Measurements from ENCODE around the gene ZNHIT6.

- TF ChIP-seq CTCF (IDR thresholded peaks at IDR 0.05; ENCODE audit: low read length), result peak; percentile 21; the same call in 1 of the 2 replicates
- no peak for TF ChIP-seq EZH2 (IDR thresholded peaks at IDR 0.05; ENCODE audit: borderline replicate concordance, low read length)
These were observed 105.7 kb downstream of the ZNHIT6 start for GRCh38 chr1:85602571-85602970.

Measured in OCI-LY1 (cell line).